HCT116 (cell line): ENCODE results near the gene TRPC1. TPM values are rescaled to one million over a fixed set of nuclear protein-coding genes. Genes with fewer than 3 reads are reported as not detected.

ENCODE experiments used
- ATAC-seq: fragments of 200-7000 bp; cut with Tn5 transposase; 2 replicates; pipeline ENCODE4 v1.9.1; 2020; ENCODE audit warnings: mild to moderate bottlenecking, moderate library complexity
- BruUV-seq: library from RNA; stranded (reverse); fragments of 400-500 nt; replicated peaks from 2 replicates; lab custom pipeline; 2021; lab: Mats Ljungman, UMichigan
- CTCF ChIA-PET: fragments of 300-600 bp; sonication (Branson Sonifier 250); formaldehyde crosslinking; loops from one replicate; lab custom pipeline; 2021; ENCODE audit warnings: antibody characterized with exemption; lab: Charles Lee
- POLR2A ChIA-PET: fragments of 300-600, 350-600 bp; sonication (Branson Sonifier 250); formaldehyde crosslinking; loops from one replicate; lab custom pipeline; 2021; ENCODE audit warnings: antibody characterized with exemption; lab: Charles Lee
- RAD21 ChIA-PET, 2 experiments: fragments of 300-600 bp; sonication (Branson Sonifier 250); formaldehyde crosslinking; loops; one replicate each; lab custom pipeline; 2023; ENCODE audit warnings: low total read pairs in 2 of 2; ENCODE audit not compliant: uncharacterized antibody in 2 of 2, unreplicated experiment in 2 of 2, low non-redundant PET in 1 of 2; lab: Charles Lee
- DNase-seq: peaks from one replicate; pipeline ENCODE4 v3.0.0-alpha.2; 2010; ENCODE audit warnings: low read depth, low spot score
- H2AFZ ChIP-seq: fragments of 200-600 bp; shearing (Covaris generic), sonication (generic); 2 replicates; pipeline ENCODE4 v1.6.1; 2017; ENCODE audit warnings: low read depth, mixed run types, mixed read lengths, antibody characterized with exemption, low read length; ENCODE audit not compliant: poor library complexity, severe bottlenecking
- H3K27ac ChIP-seq: 2 replicates; pipeline ENCODE4 v1.5.1; 2012; ENCODE audit warnings: low read depth, low read length
- H3K27me3 ChIP-seq: fragments of 200-600 bp; sonication (generic); 2 replicates; pipeline ENCODE4 v1.6.1; 2016; ENCODE audit warnings: mixed run types, low read length, mixed read lengths; ENCODE audit not compliant: insufficient read depth
- H3K36me3 ChIP-seq, 2 experiments: fragments of 200-500 bp in 1 of 2; fragments of 200-600 bp in 1 of 2; sonication (Bioruptor generic) in 1 of 2; sonication (generic) in 1 of 2; 2 replicates each; pipeline versions ENCODE4 v1.5.1 to v1.6.1; 2014 to 2016; ENCODE audit warnings: low read length in 2 of 2, inconsistent platforms in 1 of 2, mixed read lengths in 1 of 2, mixed run types in 1 of 2; ENCODE audit not compliant: insufficient read depth in 2 of 2, control insufficient read depth in 1 of 2
- H3K4me1 ChIP-seq, 2 experiments: fragments of 200-600 bp in 1 of 2; sonication (generic) in 1 of 2; 2 replicates each; pipeline versions ENCODE4 v1.5.1 to v1.6.1; 2012 to 2017; ENCODE audit warnings: low read length in 2 of 2, inconsistent platforms in 1 of 2, mild to moderate bottlenecking in 1 of 2, mixed read lengths in 1 of 2, mixed run types in 1 of 2, moderate library complexity in 1 of 2; ENCODE audit not compliant: insufficient read depth in 2 of 2, control insufficient read depth in 1 of 2
- H3K4me2 ChIP-seq: fragments of 200-600 bp; sonication (generic); 2 replicates; pipeline ENCODE4 v1.6.1; 2017; ENCODE audit warnings: mixed run types, low read length, mixed read lengths
- H3K4me3 ChIP-seq, 2 experiments: fragments of 200-600 bp in 1 of 2; sonication (generic) in 1 of 2; replicated peaks in 1 of 2; 2 replicates each; pipeline ENCODE4 v1.5.1; 2011 to 2016; ENCODE audit warnings: low read length in 2 of 2, control low read depth in 1 of 2, low read depth in 1 of 2, mild to moderate bottlenecking in 1 of 2, mixed read lengths in 1 of 2, mixed run types in 1 of 2
- H3K79me2 ChIP-seq: fragments of 200-600 bp; sonication (generic); 2 replicates; pipeline ENCODE4 v1.6.1; 2017; ENCODE audit warnings: mild to moderate bottlenecking, mixed run types, low read length, moderate library complexity, mixed read lengths; ENCODE audit not compliant: insufficient read depth
- H3K9ac ChIP-seq: fragments of 200-600 bp; sonication (generic); 2 replicates; pipeline ENCODE4 v1.6.1; 2016; ENCODE audit warnings: low read length, mixed read lengths
- H3K9me2 ChIP-seq: fragments of 200-600 bp; sonication (generic), shearing (Covaris generic); 2 replicates; pipeline ENCODE4 v1.6.1; 2017; ENCODE audit warnings: mixed run types, mild to moderate bottlenecking, moderate library complexity; ENCODE audit not compliant: insufficient read depth
- H3K9me3 ChIP-seq, 2 experiments: fragments of 200-500 bp in 1 of 2; fragments of 200-600 bp in 1 of 2; sonication (Bioruptor generic) in 1 of 2; sonication (generic) in 1 of 2; 2 replicates each; pipeline ENCODE4 v1.6.1; 2014 to 2017; ENCODE audit warnings: low read length in 2 of 2, mixed read lengths in 2 of 2, inconsistent platforms in 1 of 2, low read depth in 1 of 2, mild to moderate bottlenecking in 1 of 2, mixed run types in 1 of 2, moderate library complexity in 1 of 2; ENCODE audit not compliant: control insufficient read depth in 1 of 2, insufficient read depth in 1 of 2
- H4K20me1 ChIP-seq: fragments of 200-600 bp; sonication (generic), shearing (Covaris generic); 2 replicates; pipeline ENCODE4 v1.6.1; 2017; ENCODE audit warnings: mixed run types, mild to moderate bottlenecking, moderate library complexity; ENCODE audit not compliant: insufficient read depth
- CEBPB ChIP-seq: IDR thresholded peaks from 2 replicates; pipeline ENCODE4 v1.6.1; 2012; ENCODE audit warnings: low read depth
- CTCF ChIP-seq, 3 experiments: fragments of 200-600 bp in 1 of 3; sonication (generic) in 1 of 3; IDR thresholded peaks in 2 of 3; conservative IDR thresholded peaks in 1 of 3; 2 replicates each; pipeline ENCODE4 v1.5.1; 2012 to 2017; ENCODE audit warnings: low read depth in 2 of 3, low read length in 2 of 3, antibody characterized with exemption in 1 of 3, borderline replicate concordance in 1 of 3, control low read depth in 1 of 3, mild to moderate bottlenecking in 1 of 3, mixed read lengths in 1 of 3, mixed run types in 1 of 3, moderate library complexity in 1 of 3; ENCODE audit not compliant: insufficient read depth in 1 of 3
- EGR1 ChIP-seq: IDR thresholded peaks from 2 replicates; pipeline ENCODE4 v1.6.1; 2012; ENCODE audit warnings: low read depth
- EZH2 ChIP-seq: fragments of 200-600 bp; sonication (generic); IDR thresholded peaks from 2 replicates; pipeline ENCODE4 v1.6.1; 2017; ENCODE audit warnings: antibody characterized with exemption, mixed run types
- EZH2phosphoT487 ChIP-seq: fragments of 200-600 bp; IDR thresholded peaks from 2 replicates; pipeline ENCODE4 v1.6.1; 2018; ENCODE audit warnings: antibody characterized with exemption, borderline replicate concordance
- FOSL1 ChIP-seq: IDR thresholded peaks from 2 replicates; pipeline ENCODE4 v1.6.1; 2012; ENCODE audit warnings: low read depth
- MAX ChIP-seq: IDR thresholded peaks from 2 replicates; pipeline ENCODE4 v1.6.1; 2012
- POLR2A ChIP-seq: IDR thresholded peaks from 2 replicates; pipeline ENCODE4 v1.7.0; 2011; ENCODE audit warnings: borderline replicate concordance; ENCODE audit not compliant: insufficient read depth, insufficient read length; ENCODE audit errors: extremely low read depth
- POLR2AphosphoS5 ChIP-seq: IDR thresholded peaks from 2 replicates; pipeline ENCODE4 v1.6.1; 2011; ENCODE audit warnings: mild to moderate bottlenecking, low read depth, low read length, moderate library complexity
- REST ChIP-seq: IDR thresholded peaks from 2 replicates; pipeline ENCODE4 v1.6.1; 2012; ENCODE audit warnings: low read depth
- SP1 ChIP-seq: IDR thresholded peaks from 2 replicates; pipeline ENCODE4 v1.6.1; 2012; ENCODE audit warnings: low read depth
- TCF7L2 ChIP-seq: IDR thresholded peaks from 2 replicates; pipeline ENCODE4 v1.7.0; 2011; ENCODE audit warnings: borderline replicate concordance, inconsistent platforms; ENCODE audit not compliant: insufficient read depth, insufficient read length; ENCODE audit errors: extremely low read depth
- ZNF274 ChIP-seq: fragments of 200-500 bp; sonication (Bioruptor generic); IDR thresholded peaks from 2 replicates; pipeline ENCODE4 v1.6.1; 2014; ENCODE audit warnings: mild to moderate bottlenecking, low read depth, low read length, inconsistent platforms
- intact Hi-C: fragments of 100-400 bp; cut with micrococcal nuclease; formaldehyde crosslinking; loops from 2 replicates; pipeline ENCODE4 v1.10.0; 2022
- total RNA-seq: library from RNA; stranded (reverse); gene quantifications from one replicate; pipeline ENCODE4 v1.2.1, GENCODE V29; 2021; ENCODE audit not compliant: unreplicated experiment

Gene TRPC1
- total RNA-seq, 1 experiment from 2014 or later: 6.1 TPM

- H3K27ac ChIP-seq: no peak overlapping the region
Observed at GRCh38 chr3:142808103-142808917, 84.5 kb downstream of the TRPC1 start.

GRCh38 chr3:142809259-142809658, 85.4 kb downstream of the TRPC1 start:
- no peak for TF ChIP-seq EZH2phosphoT487
- TF ChIP-seq MAX: no peak
- TF ChIP-seq REST: no peak
- no peak for TF ChIP-seq POLR2AphosphoS5
- no peak for TF ChIP-seq TCF7L2
- no peak for TF ChIP-seq EZH2
- TF ChIP-seq CTCF (IDR thresholded peaks at IDR 0.05 in 2 of 3, conservative IDR thresholded peaks at IDR 0.05 in 1 of 3; ENCODE audit: borderline replicate concordance in 1 of 3, insufficient read depth in 1 of 3, low read depth in 2 of 3, low read length in 2 of 3): no peak
- TF ChIP-seq EGR1: no peak
- no peak for TF ChIP-seq ZNF274

More at GRCh38 chr3:142808103-142808917, 84.5 kb downstream of the TRPC1 start:
- 0 out of 2 replicates have a peak, but pooled peaks have one; percentile 30 for ATAC-seq
- Histone ChIP-seq H3K9ac (no peak overlapping the region), H3K4me3 (no peak overlapping the region), H2AFZ (no peak overlapping the region), H3K4me1 (peaks cover 0 to 5% of the 10 kb centered on the region in 2 experiments; a peak in 1 of 4 replicates), H3K9me3 (no peaks in the 10 kb centered on the region), H3K27me3 (no peaks in the 10 kb centered on the region), H3K36me3 (no peaks in the 10 kb centered on the region), H4K20me1 (no peaks in the 10 kb centered on the region), H3K9me2 (no peaks in the 10 kb centered on the region), H3K79me2 (no peaks in the 10 kb centered on the region), H3K4me2 (no peak overlapping the region)
- peak; percentile 50 for DNase-seq
- TF ChIP-seq CEBPB (peak; percentile 65; the same call in 1 of the 2 replicates), SP1 (no peak), FOSL1 (peak; percentile 9; the same call in 1 of the 2 replicates), ZNF274 (no peak), POLR2A (no peak)
- no TSS peak for BruUV-seq
- intact Hi-C loops: no loop called here
- POLR2A ChIA-PET: no interaction called here
- RAD21 ChIA-PET: no interaction called here
- CTCF ChIA-PET: interaction anchor here (1.8 kb wide), 1 partner anchor 21 kb away, joined by 6 read pairs; no protein-coding TSS in a partner anchor

More at GRCh38 chr3:142809259-142809658, 85.4 kb downstream of the TRPC1 start:
- DNase-seq: no peak
- no peak for ATAC-seq
- no peak overlapping the region for H3K4me2 ChIP-seq
- peaks cover 0 to 5% of the 10 kb centered on the region in 2 experiments; a peak in 1 of 4 replicates for H3K4me1 ChIP-seq
- H3K79me2 ChIP-seq: no peaks in the 10 kb centered on the region
- H3K27me3 ChIP-seq: no peaks in the 10 kb centered on the region
- no peaks in the 10 kb centered on the region for H3K9me2 ChIP-seq
- no peaks in the 10 kb centered on the region for H3K9me3 ChIP-seq
- RAD21 ChIA-PET: no interaction called here
- no peak overlapping the region for H3K9ac ChIP-seq
- no peaks in the 10 kb centered on the region for H3K36me3 ChIP-seq
- intact Hi-C loops: no loop called here
- H2AFZ ChIP-seq: no peak overlapping the region
- CTCF ChIA-PET: interaction anchor here (1.8 kb wide), 1 partner anchor 20 kb away, joined by 6 read pairs; no protein-coding TSS in a partner anchor
- no peaks in the 10 kb centered on the region for H4K20me1 ChIP-seq
- POLR2A ChIA-PET: no interaction called here
- H3K4me3 ChIP-seq: no peak overlapping the region
- no peak overlapping the region for H3K27ac ChIP-seq
- no TSS peak for BruUV-seq
